ENCODE measurements around the gene OTOS. TPM values are rescaled to one million over a fixed set of nuclear protein-coding genes. Genes with fewer than 3 reads are reported as not detected.

OTOS gene
- total RNA-seq, 1 experiment from 2014 or later = not detected

DNA sequence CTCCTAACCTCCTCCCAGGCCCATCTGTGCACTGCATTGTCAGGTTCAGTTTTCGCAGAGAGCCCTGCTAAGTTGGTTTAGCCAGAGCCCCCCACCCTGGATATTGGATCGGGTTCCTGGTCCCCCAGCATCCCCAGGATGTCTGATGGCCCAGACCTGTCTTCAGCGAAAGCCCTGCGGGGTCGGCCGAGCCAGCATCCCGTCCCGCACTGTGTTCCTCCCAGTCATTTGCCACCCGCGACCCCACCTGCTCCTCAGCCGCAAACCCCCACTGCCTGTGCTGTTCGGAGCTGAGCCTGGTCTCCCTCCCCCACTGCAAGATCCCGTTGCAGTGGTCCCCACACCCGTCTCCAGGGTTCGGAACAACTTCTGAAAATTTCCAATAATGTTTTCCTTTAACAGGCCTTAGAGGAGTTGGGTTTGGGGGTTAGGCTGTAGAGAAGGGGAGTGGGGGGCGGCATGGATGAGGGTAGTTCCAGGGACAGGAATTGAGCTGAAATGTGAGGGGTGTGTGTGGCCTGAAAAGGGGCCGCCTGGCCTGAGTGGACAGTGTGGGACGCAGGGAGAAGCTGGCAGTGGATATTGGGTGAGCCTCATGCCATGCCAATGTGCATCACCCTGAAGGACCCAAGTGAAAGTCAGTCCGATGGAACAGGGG, 2.7 kb downstream of the OTOS start:
- intact Hi-C loops (cut with micrococcal nuclease) = no loop called here
- BruUV-seq (replicated peaks) = no TSS peak
- H3K79me2 ChIP-seq (ENCODE audit: insufficient read depth, low read length) = peaks cover 31% of the 10 kb centered on the region
- H3K4me3 ChIP-seq (replicated peaks in 1 of 2; ENCODE audit: low read depth in 1 of 2, low read length in 2 of 2) = no peak overlapping the region
- H3K9me2 ChIP-seq (ENCODE audit: insufficient read depth) = no peaks in the 10 kb centered on the region
- CTCF ChIA-PET = interaction anchor here (1.2 kb wide), 1 partner anchor 77 kb away, joined by 3 read pairs; no protein-coding TSS in a partner anchor
- ATAC-seq = no peak
- DNase-seq (ENCODE audit: low read depth, low spot score) = no peak
- RAD21 ChIA-PET (ENCODE audit: low non-redundant PET in 1 of 2, low total read pairs in 2 of 2, uncharacterized antibody in 2 of 2, unreplicated experiment in 2 of 2) = interaction anchor here in 1 of 2 experiments (1.1 kb wide), 1 partner anchor 77 kb away, joined by 3 read pairs; no protein-coding TSS in a partner anchor
- no peak overlapping the region for H3K27ac ChIP-seq (ENCODE audit: low read depth, low read length)
- no peaks in the 10 kb centered on the region for H3K9me3 ChIP-seq (ENCODE audit: control insufficient read depth in 1 of 2, insufficient read depth in 1 of 2, low read depth in 1 of 2, low read length in 2 of 2)
- H3K36me3 ChIP-seq (ENCODE audit: control insufficient read depth in 1 of 2, insufficient read depth in 2 of 2, low read length in 2 of 2) = peaks cover 4 to 6% of the 10 kb centered on the region in 2 experiments; a peak in 3 of 4 replicates
- H3K4me2 ChIP-seq (ENCODE audit: low read length) = no peak overlapping the region
- no peak for TF ChIP-seq POLR2AphosphoS5 (IDR thresholded peaks at IDR 0.05; ENCODE audit: low read depth, low read length)
- no peak for TF ChIP-seq SIN3A (IDR thresholded peaks at IDR 0.05; ENCODE audit: low read depth)
- TF ChIP-seq, protein P1, sequence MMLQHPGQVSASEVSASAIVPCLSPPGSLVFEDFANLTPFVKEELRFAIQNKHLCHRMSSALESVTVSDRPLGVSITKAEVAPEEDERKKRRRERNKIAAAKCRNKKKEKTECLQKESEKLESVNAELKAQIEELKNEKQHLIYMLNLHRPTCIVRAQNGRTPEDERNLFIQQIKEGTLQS (IDR thresholded peaks at IDR 0.05) = no peak
- TF ChIP-seq SP1 (IDR thresholded peaks at IDR 0.05; ENCODE audit: low read depth) = no peak
- TF ChIP-seq ZFX (IDR thresholded peaks at IDR 0.05) = no peak
- TF ChIP-seq SRF (IDR thresholded peaks at IDR 0.05; ENCODE audit: low read depth) = no peak
- no peak for TF ChIP-seq ELF1 (IDR thresholded peaks at IDR 0.05; ENCODE audit: borderline replicate concordance, low read depth)
- TF ChIP-seq CEBPB (IDR thresholded peaks at IDR 0.05; ENCODE audit: low read depth) = no peak
- no peak for TF ChIP-seq CBX3 (IDR thresholded peaks at IDR 0.05; ENCODE audit: low read depth)
- TF ChIP-seq RAD21 (IDR thresholded peaks at IDR 0.05; ENCODE audit: low read depth) = no peak
- TF ChIP-seq TCF7L2 (IDR thresholded peaks at IDR 0.05; ENCODE audit: borderline replicate concordance, extremely low read depth, insufficient read depth, insufficient read length) = no peak
- no peak overlapping the region for H2AFZ ChIP-seq (ENCODE audit: low read depth, low read length, poor library complexity, severe bottlenecking)
- H3K9ac ChIP-seq (ENCODE audit: low read length) = no peak overlapping the region
- H4K20me1 ChIP-seq (ENCODE audit: insufficient read depth) = no peaks in the 10 kb centered on the region
- H3K4me1 ChIP-seq (ENCODE audit: control insufficient read depth in 1 of 2, insufficient read depth in 2 of 2, low read length in 2 of 2) = peaks cover 7 to 18% of the 10 kb centered on the region in 2 experiments; a peak in 3 of 4 replicates
- POLR2A ChIA-PET = no interaction called here
- H3K27me3 ChIP-seq (ENCODE audit: insufficient read depth, low read length) = no peaks in the 10 kb centered on the region

Data from HCT116 (cell line).